CD14-positive monocyte (primary cell): ENCODE measurements around the gene ZC3H15. TPM values are rescaled to one million over a fixed set of nuclear protein-coding genes. Genes with fewer than 3 reads are reported as not detected.

Experiments used
- DNase-seq, 3 donors: peaks; one replicate each; pipeline ENCODE4 v3.0.0-alpha.2; 2011 to 2022
- H2AFZ ChIP-seq: 2 replicates; pipeline ENCODE4 v1.6.0; 2012; ENCODE audit warnings: mild to moderate bottlenecking, low read depth, low read length, inconsistent platforms; ENCODE audit not compliant: insufficient read depth, poor library complexity, severe bottlenecking
- H3K27ac ChIP-seq, 2 donors: 1 replicate in 1 of 2; 2 replicates in 1 of 2; pipeline ENCODE4 v1.5.1; 2012 to 2013; ENCODE audit warnings: low read length in 2 of 2, control low read depth in 1 of 2, inconsistent platforms in 1 of 2, low read depth in 1 of 2, mild to moderate bottlenecking in 1 of 2
- H3K27me3 ChIP-seq, 2 donors: one replicate each; pipeline versions ENCODE4 v1.6.0 to v1.6.1; 2011 to 2013; ENCODE audit warnings: low read length in 2 of 2; ENCODE audit not compliant: control insufficient read depth in 2 of 2, insufficient read depth in 2 of 2
- H3K36me3 ChIP-seq, 2 donors: replicated peaks in 1 of 2; 1 replicate in 1 of 2; 2 replicates in 1 of 2; pipeline versions ENCODE4 v1.5.1 to v1.6.1; 2012 to 2013; ENCODE audit warnings: low read length in 2 of 2, control low read depth in 1 of 2, inconsistent platforms in 1 of 2, mild to moderate bottlenecking in 1 of 2; ENCODE audit not compliant: insufficient read depth in 2 of 2, control insufficient read depth in 1 of 2
- H3K4me1 ChIP-seq, 2 donors: 1 replicate in 1 of 2; 2 replicates in 1 of 2; pipeline versions ENCODE4 v1.5.1 to v1.6.1; 2012 to 2013; ENCODE audit warnings: low read length in 2 of 2, control low read depth in 1 of 2, inconsistent platforms in 1 of 2, mild to moderate bottlenecking in 1 of 2, moderate library complexity in 1 of 2; ENCODE audit not compliant: insufficient read depth in 2 of 2, control insufficient read depth in 1 of 2
- H3K4me2 ChIP-seq: replicated peaks from 2 replicates; pipeline ENCODE3; 2012; ENCODE audit warnings: low read length, moderate library complexity, mild to moderate bottlenecking; ENCODE audit not compliant: poor library complexity, severe bottlenecking; ENCODE audit errors: extremely low read depth
- H3K4me3 ChIP-seq, 3 experiments: fragments of 200-600 bp in 1 of 3; sonication (generic) in 1 of 3; replicated peaks in 1 of 3; 1 replicate in 2 of 3; 2 replicates in 1 of 3; pipeline ENCODE4 v1.5.1; 2011 to 2013; ENCODE audit warnings: low read length in 3 of 3, mild to moderate bottlenecking in 3 of 3, control low read depth in 2 of 3, low read depth in 2 of 3, inconsistent platforms in 1 of 3, moderate library complexity in 1 of 3
- H3K79me2 ChIP-seq: 2 replicates; pipeline ENCODE4 v1.6.0; 2012; ENCODE audit warnings: mild to moderate bottlenecking, control low read depth, inconsistent platforms, low read length, moderate library complexity; ENCODE audit not compliant: insufficient read depth
- H3K9ac ChIP-seq: 2 replicates; pipeline ENCODE4 v1.6.0; 2017; ENCODE audit warnings: low read length, mild to moderate bottlenecking; ENCODE audit not compliant: insufficient read depth, poor library complexity, severe bottlenecking
- H3K9me3 ChIP-seq, 2 donors: replicated peaks in 1 of 2; 1 replicate in 1 of 2; 2 replicates in 1 of 2; pipeline versions ENCODE4 v1.5.1 to v1.6.1; 2012 to 2013; ENCODE audit warnings: low read length in 2 of 2, control low read depth in 1 of 2; ENCODE audit not compliant: control insufficient read depth in 1 of 2, insufficient read depth in 1 of 2
- H4K20me1 ChIP-seq: 2 replicates; pipeline ENCODE4 v1.6.0; 2012; ENCODE audit warnings: mild to moderate bottlenecking, low read length, control low read depth, moderate library complexity; ENCODE audit not compliant: insufficient read depth
- H3K27ac Mint-ChIP-seq, 7 donors: one replicate each; pipeline ENCODE4 v1.8.0; 2020; ENCODE audit warnings: mild to moderate bottlenecking in 7 of 7, mixed read lengths in 7 of 7, moderate library complexity in 6 of 7, inconsistent platforms in 2 of 7
- H3K27me3 Mint-ChIP-seq, 3 donors: one replicate each; pipeline ENCODE4 v1.8.0; 2021 to 2022; ENCODE audit warnings: low read depth in 3 of 3, mild to moderate bottlenecking in 3 of 3, mixed read lengths in 3 of 3, moderate library complexity in 3 of 3, inconsistent platforms in 1 of 3
- H3K36me3 Mint-ChIP-seq, 2 donors: one replicate each; pipeline ENCODE4 v1.8.0; 2020; ENCODE audit warnings: mixed read lengths in 2 of 2, inconsistent platforms in 1 of 2, mild to moderate bottlenecking in 1 of 2
- H3K4me1 Mint-ChIP-seq: one replicate; pipeline ENCODE4 v1.8.0; 2020; ENCODE audit warnings: mild to moderate bottlenecking, mixed read lengths
- H3K4me3 Mint-ChIP-seq, 2 donors: one replicate each; pipeline ENCODE4 v1.8.0; 2020; ENCODE audit warnings: mild to moderate bottlenecking in 2 of 2, mixed read lengths in 2 of 2, moderate library complexity in 1 of 2
- H3K9me3 Mint-ChIP-seq, 7 donors: one replicate each; pipeline ENCODE4 v1.8.0; 2020 to 2022; ENCODE audit warnings: mixed read lengths in 7 of 7, mild to moderate bottlenecking in 6 of 7, moderate library complexity in 6 of 7, inconsistent platforms in 2 of 7
- CTCF ChIP-seq: fragments of 200-600 bp; IDR thresholded peaks from one replicate; pipeline ENCODE4 v1.8.0; 2022; ENCODE audit warnings: antibody characterized with exemption, mild to moderate bottlenecking
- WGBS: methylation state at CpG from one replicate; pipeline ENCODE4 v1.1.5; 2013; ENCODE audit warnings: missing lambda C conversion rate; ENCODE audit not compliant: insufficient coverage; 5-methylcytosine and 5-hydroxymethylcytosine counted together
- intact Hi-C, 2 donors: fragments of 100-400 bp; cut with micrococcal nuclease; formaldehyde crosslinking; loops; one replicate each; pipeline versions ENCODE4 v1.15.0 to v1.15.1; 2023
- polyA plus RNA-seq, 3 donors: library from polyadenylated mRNA; depleted of rRNA in 1 of 3; unstranded in 2 of 3; stranded (reverse) in 1 of 3; fragments of 300-500 nt in 2 of 3; fragments of >200 nt in 1 of 3; fragmentation: Illumina TruSeq in 2 of 3; gene quantifications; 1 replicate in 2 of 3; 2 replicates in 1 of 3; pipeline ENCODE4 v1.2.3, GENCODE V29; 2012 to 2021

Gene ZC3H15
- polyA plus RNA-seq, 3 donors = 39.4 to 52.8 (median 40.6) TPM

- DNase-seq = no peak
- Mint-ChIP-seq H3K9me3 (peaks cover 0 to 7% (median 2%) of the 10 kb centered on the region in 7 donors), H3K27me3 (no peaks in the 10 kb centered on the region), H3K36me3 (peaks cover 11 to 17% of the 10 kb centered on the region in 2 donors), H3K4me1 (peaks cover 1% of the 10 kb centered on the region), H3K4me3 (no peak overlapping the region), H3K27ac (no peak overlapping the region)
- intact Hi-C loops = no loop called here
- H3K9me3 ChIP-seq = no peaks in the 10 kb centered on the region
- H3K79me2 ChIP-seq = no peaks in the 10 kb centered on the region
- no CpG with 5 or more reads among the region's 2 CpGs for WGBS
- no peaks in the 10 kb centered on the region for H3K27me3 ChIP-seq
- H3K4me2 ChIP-seq = no peak overlapping the region
- H3K4me3 ChIP-seq = no peak overlapping the region
- TF ChIP-seq CTCF = no peak
- H3K9ac ChIP-seq = no peak overlapping the region
- no peaks in the 10 kb centered on the region for H3K4me1 ChIP-seq
- peaks cover 9 to 21% of the 10 kb centered on the region in 2 donors for H3K36me3 ChIP-seq
- no peak overlapping the region for H3K27ac ChIP-seq
- H2AFZ ChIP-seq = no peak overlapping the region
- no peaks in the 10 kb centered on the region for H4K20me1 ChIP-seq
Measured at GRCh38 chr2:186522450-186522849, 36.4 kb downstream of the ZC3H15 start.

GRCh38 chr2:186523791-186524190 is 37.7 kb downstream of the ZC3H15 start:
- H3K27ac ChIP-seq = no peak overlapping the region
- H3K36me3 ChIP-seq = peaks cover 9 to 11% of the 10 kb centered on the region in 2 donors
- no peaks in the 10 kb centered on the region for H3K79me2 ChIP-seq
- WGBS = 100% methylated on average over 1 of the region's 1 CpG
- H4K20me1 ChIP-seq = no peaks in the 10 kb centered on the region
- no peak overlapping the region for H3K9ac ChIP-seq
- no peaks in the 10 kb centered on the region for H3K9me3 ChIP-seq
- no peak overlapping the region for H3K4me3 ChIP-seq
- no peak overlapping the region for H3K4me2 ChIP-seq
- no peaks in the 10 kb centered on the region for H3K4me1 ChIP-seq
- no peak overlapping the region for H2AFZ ChIP-seq
- H3K9me3 Mint-ChIP-seq = peaks cover 0 to 12% (median 3%) of the 10 kb centered on the region in 7 donors
- intact Hi-C loops = no loop called here
- no peak for DNase-seq
- H3K27me3 Mint-ChIP-seq = peaks cover 0 to 2% (median 0%) of the 10 kb centered on the region in 3 donors
- H3K36me3 Mint-ChIP-seq = peaks cover 9 to 14% of the 10 kb centered on the region in 2 donors
- no peaks in the 10 kb centered on the region for H3K4me1 Mint-ChIP-seq
- no peak overlapping the region for H3K27ac Mint-ChIP-seq
- no peak overlapping the region for H3K4me3 Mint-ChIP-seq
- TF ChIP-seq CTCF = no peak
- H3K27me3 ChIP-seq = no peaks in the 10 kb centered on the region
